Activated T-helper 2 cell treated with anti-CD3 and anti-CD28 coated beads, Interferon-gamma antibody, Interleukin-2, Interleukin-4, amounts not matched to agents 10 μg/mL and 5 μg/mL and 100 μg/mL, durations not matched to agents 14 hours and 24 hours and 36 hours (primary cell): Measurements from ENCODE around the gene PCDHGB4. TPM values are rescaled to one million over a fixed set of nuclear protein-coding genes. Genes with fewer than 3 reads are reported as not detected.
"Not testable (repeated sequence)": the region's sequence is repeated elsewhere in the genome, so short reads cannot be mapped to it uniquely, and the experiment has no call there.

Experiments
- DNase-seq: peaks from one replicate; pipeline ENCODE4 v3.0.0; 2021; ENCODE audit warnings: low spot score
- H3K27ac Mint-ChIP-seq: one replicate; pipeline ENCODE4 v1.8.0; 2021; ENCODE audit warnings: mixed read lengths
- H3K27me3 Mint-ChIP-seq: one replicate; pipeline ENCODE4 v1.8.0; 2021; ENCODE audit warnings: low read depth, mixed read lengths
- H3K36me3 Mint-ChIP-seq: one replicate; pipeline ENCODE4 v1.8.0; 2021; ENCODE audit warnings: low read depth, mixed read lengths
- H3K4me1 Mint-ChIP-seq: one replicate; pipeline ENCODE4 v1.8.0; 2021; ENCODE audit warnings: low read depth, mixed read lengths
- H3K4me3 Mint-ChIP-seq: one replicate; pipeline ENCODE4 v1.8.0; 2021; ENCODE audit warnings: low read depth, mild to moderate bottlenecking, moderate library complexity, mixed read lengths
- H3K9me3 Mint-ChIP-seq: one replicate; pipeline ENCODE4 v1.8.0; 2021; ENCODE audit warnings: mixed read lengths
- intact Hi-C: fragments of 100-400 bp; cut with micrococcal nuclease; formaldehyde crosslinking; loops from one replicate; pipeline ENCODE4 v1.15.1; 2023
- total RNA-seq: library from RNA; stranded (reverse); gene quantifications from 2 replicates; pipeline ENCODE4 v1.2.3, GENCODE V29; 2022

Gene PCDHGB4
- total RNA-seq, 1 donor from 2014 or later = 0.34 TPM

GRCh38 chr5:141394401-141395187 lies 7.1 kb downstream of the PCDHGB4 start:
- H3K4me1 Mint-ChIP-seq, DNase-seq, H3K4me3 Mint-ChIP-seq, H3K36me3 Mint-ChIP-seq, intact Hi-C loops, H3K27ac Mint-ChIP-seq: not testable (repeated sequence)
- Mint-ChIP-seq H3K9me3 (peaks cover 37% of the 10 kb centered on the region), H3K27me3 (peaks cover 19% of the 10 kb centered on the region)

- H3K4me1 Mint-ChIP-seq, H3K27ac Mint-ChIP-seq, intact Hi-C loops, H3K36me3 Mint-ChIP-seq: not testable (repeated sequence)
- Mint-ChIP-seq H3K9me3 (peaks cover 36% of the 10 kb centered on the region), H3K27me3 (peaks cover 22% of the 10 kb centered on the region), H3K4me3 (peak within 1 kb of the TSS; percentile 55)
- peak; percentile 31 for DNase-seq
Observed at GRCh38 chr5:141397756-141398551, 10.5 kb downstream of the PCDHGB4 start, which contains the start of gene PCDHGB5. Gene PCDHGB5 (plus strand): TSS chr5:141397947. CDS start chr5:141398128, 181 bp downstream.

GRCh38 chr5:141398608-141399007 lies 11.1 kb downstream of the PCDHGB4 start:
- H3K27me3 Mint-ChIP-seq = peaks cover 23% of the 10 kb centered on the region
- intact Hi-C loops = no loop called here
- DNase-seq = no peak
- H3K4me3 Mint-ChIP-seq = no peak overlapping the region
- no peaks in the 10 kb centered on the region for H3K4me1 Mint-ChIP-seq
- H3K36me3 Mint-ChIP-seq = no peaks in the 10 kb centered on the region
- H3K9me3 Mint-ChIP-seq = peaks cover 35% of the 10 kb centered on the region
- H3K27ac Mint-ChIP-seq = no peak overlapping the region

GRCh38 chr5:141399555-141400258 lies 12.2 kb downstream of the PCDHGB4 start:
- no peak for DNase-seq
- H3K27me3 Mint-ChIP-seq = peaks cover 25% of the 10 kb centered on the region
- intact Hi-C loops = no loop called here
- H3K36me3 Mint-ChIP-seq = no peaks in the 10 kb centered on the region
- H3K4me1 Mint-ChIP-seq = no peaks in the 10 kb centered on the region
- peaks cover 30% of the 10 kb centered on the region for H3K9me3 Mint-ChIP-seq
- no peak overlapping the region for H3K4me3 Mint-ChIP-seq
- H3K27ac Mint-ChIP-seq = no peak overlapping the region

- intact Hi-C loops = no loop called here
- no peaks in the 10 kb centered on the region for H3K4me1 Mint-ChIP-seq
- H3K27me3 Mint-ChIP-seq = peaks cover 30% of the 10 kb centered on the region
- DNase-seq = no peak
- H3K4me3 Mint-ChIP-seq = no peak within 1 kb of the TSS
- no peak within 1 kb of the TSS for H3K27ac Mint-ChIP-seq
- H3K9me3 Mint-ChIP-seq = peaks cover 29% of the 10 kb centered on the region
- no peaks in the 10 kb centered on the region for H3K36me3 Mint-ChIP-seq
Observed at GRCh38 chr5:141402553-141403243, 15.2 kb downstream of the PCDHGB4 start, which contains the start of gene PCDHGA9. Gene PCDHGA9 (plus strand): TSS chr5:141402778. CDS start chr5:141402953, 175 bp downstream.

- Mint-ChIP-seq H3K27ac (no peak overlapping the region), H3K36me3 (peaks cover 2% of the 10 kb centered on the region), H3K4me1 (peaks cover 2% of the 10 kb centered on the region), H3K4me3 (no peak overlapping the region), H3K9me3 (peaks cover 30% of the 10 kb centered on the region), H3K27me3 (peaks cover 36% of the 10 kb centered on the region)
- intact Hi-C loops = no loop called here
- DNase-seq = no peak
Observed at GRCh38 chr5:141403387-141403786, 15.9 kb downstream of the PCDHGB4 start.

GRCh38 chr5:141407790-141408505 lies 20.4 kb downstream of the PCDHGB4 start, which contains the start of gene PCDHGB6:
Gene PCDHGB6 (plus strand): TSS chr5:141408021. CDS start chr5:141408203, 182 bp downstream.
- not testable (repeated sequence) for DNase-seq, H3K4me1 Mint-ChIP-seq, H3K27ac Mint-ChIP-seq
- H3K27me3 Mint-ChIP-seq = peaks cover 40% of the 10 kb centered on the region
- H3K9me3 Mint-ChIP-seq = peaks cover 23% of the 10 kb centered on the region
- intact Hi-C loops = loop anchor here (5.0 kb wide), 1 partner anchor 171 kb away; no protein-coding TSS in a partner anchor
- H3K36me3 Mint-ChIP-seq = peaks cover 10% of the 10 kb centered on the region
- peak within 1 kb of the TSS; percentile 55 for H3K4me3 Mint-ChIP-seq

GRCh38 chr5:141409598-141410306 lies 22.3 kb downstream of the PCDHGB4 start:
- H3K27ac Mint-ChIP-seq = no peak overlapping the region
- no peak overlapping the region for H3K4me3 Mint-ChIP-seq
- H3K4me1 Mint-ChIP-seq = peaks cover 16% of the 10 kb centered on the region
- intact Hi-C loops = loop anchor here (5.0 kb wide), 1 partner anchor 172 kb away; no protein-coding TSS in a partner anchor
- H3K9me3 Mint-ChIP-seq = peaks cover 24% of the 10 kb centered on the region
- peaks cover 13% of the 10 kb centered on the region for H3K36me3 Mint-ChIP-seq
- DNase-seq = no peak
- H3K27me3 Mint-ChIP-seq = peaks cover 51% of the 10 kb centered on the region

GRCh38 chr5:141411575-141411974 lies 24.1 kb downstream of the PCDHGB4 start:
- Mint-ChIP-seq H3K27me3 (peaks cover 61% of the 10 kb centered on the region), H3K9me3 (peaks cover 24% of the 10 kb centered on the region), H3K36me3 (peaks cover 13% of the 10 kb centered on the region), H3K4me1 (peaks cover 16% of the 10 kb centered on the region), H3K4me3 (no peak overlapping the region), H3K27ac (no peak overlapping the region)
- DNase-seq = no peak
- intact Hi-C loops = no loop called here

- intact Hi-C loops = loop anchor here (2.0 kb wide), 1 partner anchor 100 kb away; no protein-coding TSS in a partner anchor
- peaks cover 60% of the 10 kb centered on the region for H3K27me3 Mint-ChIP-seq
Observed at GRCh38 chr5:141412854-141413539, 25.5 kb downstream of the PCDHGB4 start, which contains the start of gene PCDHGA10. Gene PCDHGA10 (plus strand): TSS chr5:141412987. CDS start chr5:141413176, 189 bp downstream.

More at GRCh38 chr5:141412854-141413539, 25.5 kb downstream of the PCDHGB4 start, which contains the start of gene PCDHGA10:
- H3K4me3 Mint-ChIP-seq = peak within 1 kb of the TSS; percentile 82
- peaks cover 16% of the 10 kb centered on the region for H3K36me3 Mint-ChIP-seq
- DNase-seq = no peak
- H3K9me3 Mint-ChIP-seq = peaks cover 18% of the 10 kb centered on the region
- H3K4me1 Mint-ChIP-seq = peaks cover 18% of the 10 kb centered on the region
- no peak within 1 kb of the TSS for H3K27ac Mint-ChIP-seq
